Measurements from ENCODE around the gene PCDHB5.
"Not testable (repeated sequence)": the region's sequence is repeated elsewhere in the genome, so short reads cannot be mapped to it uniquely, and the experiment has no call there.

The PCDHB5 gene

DNA sequence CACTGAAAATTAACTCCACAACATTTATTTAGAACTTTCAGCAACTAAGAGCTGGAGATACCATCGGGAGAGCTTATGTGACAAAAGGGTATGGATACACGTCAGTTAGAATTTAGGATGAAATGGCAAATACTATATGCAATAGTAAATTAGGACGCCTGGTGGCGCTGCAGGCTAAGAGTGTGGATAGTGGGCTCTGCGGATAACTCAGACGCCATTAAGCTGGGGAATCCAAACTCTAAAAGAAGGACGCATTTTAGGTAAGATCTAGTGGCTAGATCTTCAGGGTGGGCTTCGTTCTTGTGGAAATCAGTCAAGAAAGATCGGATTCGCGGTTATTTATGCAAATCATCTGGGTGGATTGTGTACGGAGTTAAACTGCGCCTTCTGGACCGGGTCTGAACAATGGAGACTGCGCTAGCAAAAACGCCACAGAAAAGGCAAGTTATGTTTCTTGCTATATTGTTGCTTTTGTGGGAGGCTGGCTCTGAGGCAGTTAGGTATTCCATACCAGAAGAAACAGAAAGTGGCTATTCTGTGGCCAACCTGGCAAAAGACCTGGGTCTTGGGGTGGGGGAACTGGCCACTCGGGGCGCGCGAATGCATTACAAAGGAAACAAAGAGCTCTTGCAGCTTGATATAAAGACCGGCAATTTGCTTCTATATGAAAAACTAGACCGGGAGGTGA lies at the start of gene PCDHB5:
PCDHB5 (plus strand) TSS at position 177 of the 688 bp plus-strand sequence; CDS start at position 406, 229 bp downstream.
- Histone ChIP-seq H3K27ac (ENCODE audit: low read depth, low read length) (no peak within 1 kb of the TSS), H3K27me3 (ENCODE audit: control insufficient read depth in 1 of 2, insufficient read depth in 2 of 2, low read length in 2 of 2) (no peaks in the 10 kb centered on the region), H3K4me1 (ENCODE audit: control insufficient read depth in 1 of 2, insufficient read depth in 2 of 2, low read length in 2 of 2) (no peaks in the 10 kb centered on the region), H3K9me3 (ENCODE audit: control insufficient read depth in 1 of 2, low read length in 2 of 2) (peaks cover 19 to 44% of the 10 kb centered on the region in 2 donors), H3K9ac (ENCODE audit: low read depth in 1 of 2, low read length in 2 of 2) (no peak within 1 kb of the TSS), H3K4me3 (ENCODE audit: low read depth in 1 of 2, low read length in 2 of 2) (peak within 1 kb of the TSS in 1 of 2 donors; percentile 32), H3K36me3 (ENCODE audit: control insufficient read depth in 1 of 2, insufficient read depth in 2 of 2, low read length in 2 of 2) (no peaks in the 10 kb centered on the region)

DNA sequence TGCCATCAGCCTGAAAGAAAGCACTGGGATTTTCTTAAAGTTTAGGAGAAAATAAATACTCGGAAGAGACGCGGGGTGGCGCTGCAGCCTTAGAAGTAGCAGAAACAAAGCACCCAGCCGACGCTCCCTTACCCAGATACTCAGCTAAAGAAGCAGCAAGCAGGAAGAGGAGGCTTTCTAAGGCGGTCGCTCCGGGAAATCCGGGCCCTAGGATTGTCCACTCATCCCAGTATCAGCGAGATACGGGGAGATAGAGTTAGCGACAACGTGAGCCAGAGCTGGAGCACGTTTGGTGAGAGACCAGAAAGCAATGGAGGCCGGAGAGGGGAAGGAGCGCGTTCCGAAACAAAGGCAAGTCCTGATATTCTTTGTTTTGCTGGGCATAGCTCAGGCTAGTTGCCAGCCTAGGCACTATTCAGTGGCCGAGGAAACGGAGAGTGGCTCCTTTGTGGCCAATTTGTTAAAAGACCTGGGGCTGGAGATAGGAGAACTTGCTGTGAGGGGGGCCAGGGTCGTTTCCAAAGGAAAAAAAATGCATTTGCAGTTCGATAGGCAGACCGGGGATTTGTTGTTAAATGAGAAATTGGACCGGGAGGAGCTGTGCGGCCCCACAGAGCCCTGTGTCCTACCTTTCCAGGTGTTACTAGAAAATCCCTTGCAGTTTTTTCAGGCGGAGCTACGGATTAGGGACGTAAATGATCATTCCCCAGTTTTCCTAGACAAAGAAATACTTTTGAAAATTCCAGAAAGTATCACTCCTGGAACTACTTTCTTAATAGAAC lies 40.3 kb upstream of the PCDHB5 start, which contains the start of gene PCDHB2:
PCDHB2 (plus strand) TSS at position 135 of the 782 bp plus-strand sequence; CDS start at position 311, 176 bp downstream.
- no peaks in the 10 kb centered on the region for H3K4me1 ChIP-seq (ENCODE audit: control insufficient read depth in 1 of 2, insufficient read depth in 2 of 2, low read length in 2 of 2)
- no peaks in the 10 kb centered on the region for H3K27me3 ChIP-seq (ENCODE audit: control insufficient read depth in 1 of 2, insufficient read depth in 2 of 2, low read length in 2 of 2)
- no peak within 1 kb of the TSS for H3K9ac ChIP-seq (ENCODE audit: low read depth in 1 of 2, low read length in 2 of 2)
- peak within 1 kb of the TSS in 1 of 2 donors; percentile 38 for H3K4me3 ChIP-seq (ENCODE audit: low read depth in 1 of 2, low read length in 2 of 2)
- no peaks in the 10 kb centered on the region for H3K36me3 ChIP-seq (ENCODE audit: control insufficient read depth in 1 of 2, insufficient read depth in 2 of 2, low read length in 2 of 2)
- H3K9me3 ChIP-seq (ENCODE audit: control insufficient read depth in 1 of 2, low read length in 2 of 2), result peaks cover 13 to 15% of the 10 kb centered on the region in 2 donors
- no peak within 1 kb of the TSS for H3K27ac ChIP-seq (ENCODE audit: low read depth, low read length)

DNA sequence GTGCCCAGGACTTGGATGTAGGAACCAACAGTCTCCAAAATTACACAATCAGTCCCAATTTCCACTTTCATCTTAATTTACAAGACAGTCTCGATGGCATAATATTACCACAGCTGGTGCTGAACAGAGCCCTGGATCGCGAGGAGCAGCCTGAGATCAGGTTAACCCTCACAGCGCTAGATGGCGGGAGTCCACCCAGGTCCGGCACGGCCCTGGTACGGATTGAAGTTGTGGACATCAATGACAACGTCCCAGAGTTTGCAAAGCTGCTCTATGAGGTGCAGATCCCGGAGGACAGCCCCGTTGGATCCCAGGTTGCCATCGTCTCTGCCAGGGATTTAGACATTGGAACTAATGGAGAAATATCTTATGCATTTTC lies 39.8 kb upstream of the PCDHB5 start:
- no peak overlapping the region for H3K27ac ChIP-seq (ENCODE audit: low read depth, low read length)
- no peak overlapping the region for H3K9ac ChIP-seq (ENCODE audit: low read depth in 1 of 2, low read length in 2 of 2)
- H3K36me3 ChIP-seq (ENCODE audit: control insufficient read depth in 1 of 2, insufficient read depth in 2 of 2, low read length in 2 of 2), result no peaks in the 10 kb centered on the region
- H3K4me1 ChIP-seq (ENCODE audit: control insufficient read depth in 1 of 2, insufficient read depth in 2 of 2, low read length in 2 of 2), result no peaks in the 10 kb centered on the region
- H3K4me3 ChIP-seq (ENCODE audit: low read depth in 1 of 2, low read length in 2 of 2), result no peak overlapping the region
- H3K9me3 ChIP-seq (ENCODE audit: control insufficient read depth in 1 of 2, low read length in 2 of 2), result peaks cover 16 to 20% of the 10 kb centered on the region in 2 donors
- H3K27me3 ChIP-seq (ENCODE audit: control insufficient read depth in 1 of 2, insufficient read depth in 2 of 2, low read length in 2 of 2), result no peaks in the 10 kb centered on the region

DNA sequence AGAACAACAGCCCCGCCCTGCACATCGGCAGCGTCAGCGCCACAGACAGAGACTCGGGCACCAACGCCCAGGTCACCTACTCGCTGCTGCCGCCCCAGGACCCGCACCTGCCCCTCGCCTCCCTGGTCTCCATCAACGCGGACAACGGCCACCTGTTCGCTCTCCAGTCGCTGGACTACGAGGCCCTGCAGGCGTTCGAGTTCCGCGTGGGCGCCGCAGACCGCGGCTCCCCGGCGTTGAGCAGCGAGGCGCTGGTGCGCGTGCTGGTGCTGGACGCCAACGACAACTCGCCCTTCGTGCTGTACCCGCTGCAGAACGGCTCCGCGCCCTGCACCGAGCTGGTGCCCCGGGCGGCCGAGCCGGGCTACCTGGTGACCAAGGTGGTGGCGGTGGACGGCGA lies 38.8 kb upstream of the PCDHB5 start:
- not testable (repeated sequence) for H3K36me3 ChIP-seq (ENCODE audit: control insufficient read depth in 1 of 2, insufficient read depth in 2 of 2, low read length in 2 of 2); H3K9ac ChIP-seq (ENCODE audit: low read depth in 1 of 2, low read length in 2 of 2); H3K27ac ChIP-seq (ENCODE audit: low read depth, low read length); H3K4me3 ChIP-seq (ENCODE audit: low read depth in 1 of 2, low read length in 2 of 2); H3K27me3 ChIP-seq (ENCODE audit: control insufficient read depth in 1 of 2, insufficient read depth in 2 of 2, low read length in 2 of 2); H3K4me1 ChIP-seq (ENCODE audit: control insufficient read depth in 1 of 2, insufficient read depth in 2 of 2, low read length in 2 of 2)
- H3K9me3 ChIP-seq (ENCODE audit: control insufficient read depth in 1 of 2, low read length in 2 of 2), result peaks cover 23 to 29% of the 10 kb centered on the region in 2 donors

DNA sequence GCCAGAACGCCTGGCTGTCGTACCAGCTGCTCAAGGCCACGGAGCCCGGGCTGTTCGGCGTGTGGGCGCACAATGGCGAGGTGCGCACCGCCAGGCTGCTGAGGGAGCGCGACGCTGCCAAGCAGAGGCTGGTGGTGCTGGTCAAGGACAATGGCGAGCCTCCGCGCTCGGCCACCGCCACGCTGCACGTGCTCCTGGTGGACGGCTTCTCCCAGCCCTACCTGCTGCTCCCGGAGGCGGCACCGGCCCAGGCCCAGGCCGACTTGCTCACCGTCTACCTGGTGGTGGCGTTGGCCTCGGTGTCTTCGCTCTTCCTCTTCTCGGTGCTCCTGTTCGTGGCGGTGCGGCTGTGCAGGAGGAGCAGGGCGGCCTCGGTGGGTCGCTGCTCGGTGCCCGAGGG lies 38.4 kb upstream of the PCDHB5 start:
- H3K27ac ChIP-seq (ENCODE audit: low read depth, low read length); H3K9ac ChIP-seq (ENCODE audit: low read depth in 1 of 2, low read length in 2 of 2); H3K27me3 ChIP-seq (ENCODE audit: control insufficient read depth in 1 of 2, insufficient read depth in 2 of 2, low read length in 2 of 2); H3K4me3 ChIP-seq (ENCODE audit: low read depth in 1 of 2, low read length in 2 of 2); H3K36me3 ChIP-seq (ENCODE audit: control insufficient read depth in 1 of 2, insufficient read depth in 2 of 2, low read length in 2 of 2); H3K4me1 ChIP-seq (ENCODE audit: control insufficient read depth in 1 of 2, insufficient read depth in 2 of 2, low read length in 2 of 2): not testable (repeated sequence)
- H3K9me3 ChIP-seq (ENCODE audit: control insufficient read depth in 1 of 2, low read length in 2 of 2), result peaks cover 27 to 33% of the 10 kb centered on the region in 2 donors

DNA sequence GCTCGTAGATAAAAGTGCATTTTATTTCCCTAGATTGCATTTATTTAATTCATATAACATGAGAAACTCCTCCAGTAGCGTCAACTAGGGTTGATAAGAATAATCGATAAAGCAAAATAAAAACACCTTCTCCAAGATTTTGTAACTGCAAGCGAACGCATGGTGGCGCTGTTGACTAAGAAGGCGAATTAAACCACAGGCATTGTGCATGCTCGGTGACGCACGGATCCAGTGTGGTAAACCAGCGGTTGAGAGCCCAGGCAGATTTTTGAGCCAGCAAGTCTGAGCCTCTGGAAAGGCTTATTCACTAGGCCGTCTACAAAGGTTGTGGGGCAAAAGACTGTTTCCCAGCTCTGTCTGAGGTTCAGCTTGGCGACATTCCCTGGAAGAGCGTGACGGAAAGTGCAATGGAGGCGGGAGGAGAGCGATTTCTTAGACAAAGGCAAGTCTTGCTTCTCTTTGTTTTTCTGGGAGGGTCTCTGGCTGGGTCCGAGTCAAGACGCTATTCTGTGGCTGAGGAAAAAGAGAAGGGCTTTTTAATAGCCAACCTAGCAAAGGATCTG lies 34.7 kb upstream of the PCDHB5 start, which contains the start of gene PCDHB3:
PCDHB3 (plus strand) TSS at position 231 of the 563 bp plus-strand sequence; CDS start at position 408, 177 bp downstream.
- H3K36me3 ChIP-seq (ENCODE audit: control insufficient read depth in 1 of 2, insufficient read depth in 2 of 2, low read length in 2 of 2), result no peaks in the 10 kb centered on the region
- H3K27me3 ChIP-seq (ENCODE audit: control insufficient read depth in 1 of 2, insufficient read depth in 2 of 2, low read length in 2 of 2), result no peaks in the 10 kb centered on the region
- no peak within 1 kb of the TSS for H3K27ac ChIP-seq (ENCODE audit: low read depth, low read length)
- no peaks in the 10 kb centered on the region for H3K4me1 ChIP-seq (ENCODE audit: control insufficient read depth in 1 of 2, insufficient read depth in 2 of 2, low read length in 2 of 2)
- peaks cover 22 to 27% of the 10 kb centered on the region in 2 donors for H3K9me3 ChIP-seq (ENCODE audit: control insufficient read depth in 1 of 2, low read length in 2 of 2)
- H3K4me3 ChIP-seq (ENCODE audit: low read depth in 1 of 2, low read length in 2 of 2), result peak within 1 kb of the TSS; percentile 22 to 43
- H3K9ac ChIP-seq (ENCODE audit: low read depth in 1 of 2, low read length in 2 of 2), result no peak within 1 kb of the TSS

DNA sequence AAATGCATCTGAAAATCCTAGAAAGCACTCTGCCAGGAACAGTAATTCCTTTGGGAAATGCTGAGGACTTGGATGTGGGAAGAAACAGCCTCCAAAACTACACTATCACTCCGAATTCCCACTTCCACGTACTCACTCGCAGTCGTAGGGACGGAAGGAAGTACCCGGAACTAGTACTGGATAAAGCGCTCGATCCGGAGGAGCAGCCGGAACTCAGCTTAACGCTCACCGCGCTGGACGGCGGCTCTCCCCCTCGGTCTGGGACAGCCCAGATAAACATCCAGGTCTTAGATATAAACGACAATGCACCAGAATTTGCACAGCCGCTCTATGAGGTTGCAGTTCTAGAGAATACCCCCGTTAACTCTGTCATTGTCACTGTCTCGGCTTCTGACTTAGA lies 33.9 kb upstream of the PCDHB5 start:
- Histone ChIP-seq H3K9me3 (ENCODE audit: control insufficient read depth in 1 of 2, low read length in 2 of 2) (peaks cover 18 to 20% of the 10 kb centered on the region in 2 donors), H3K27me3 (ENCODE audit: control insufficient read depth in 1 of 2, insufficient read depth in 2 of 2, low read length in 2 of 2) (no peaks in the 10 kb centered on the region), H3K36me3 (ENCODE audit: control insufficient read depth in 1 of 2, insufficient read depth in 2 of 2, low read length in 2 of 2) (no peaks in the 10 kb centered on the region), H3K4me3 (ENCODE audit: low read depth in 1 of 2, low read length in 2 of 2) (no peak overlapping the region), H3K4me1 (ENCODE audit: control insufficient read depth in 1 of 2, insufficient read depth in 2 of 2, low read length in 2 of 2) (no peaks in the 10 kb centered on the region), H3K27ac (ENCODE audit: low read depth, low read length) (no peak overlapping the region), H3K9ac (ENCODE audit: low read depth in 1 of 2, low read length in 2 of 2) (no peak overlapping the region)

DNA sequence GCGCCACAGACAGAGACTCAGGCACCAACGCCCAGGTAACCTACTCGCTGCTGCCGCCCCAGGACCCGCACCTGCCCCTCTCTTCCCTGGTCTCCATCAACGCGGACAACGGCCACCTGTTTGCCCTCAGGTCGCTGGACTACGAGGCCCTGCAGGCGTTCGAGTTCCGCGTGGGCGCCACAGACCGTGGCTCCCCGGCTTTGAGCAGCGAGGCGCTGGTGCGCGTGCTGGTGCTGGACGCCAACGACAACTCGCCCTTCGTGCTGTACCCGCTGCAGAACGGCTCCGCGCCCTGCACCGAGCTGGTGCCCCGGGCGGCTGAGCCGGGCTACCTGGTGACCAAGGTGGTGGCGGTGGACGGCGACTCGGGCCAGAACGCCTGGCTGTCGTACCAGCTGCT lies 32.9 kb upstream of the PCDHB5 start:
- peaks cover 18 to 20% of the 10 kb centered on the region in 2 donors for H3K9me3 ChIP-seq (ENCODE audit: control insufficient read depth in 1 of 2, low read length in 2 of 2)
- H3K27me3 ChIP-seq (ENCODE audit: control insufficient read depth in 1 of 2, insufficient read depth in 2 of 2, low read length in 2 of 2), result not testable (repeated sequence)

DNA sequence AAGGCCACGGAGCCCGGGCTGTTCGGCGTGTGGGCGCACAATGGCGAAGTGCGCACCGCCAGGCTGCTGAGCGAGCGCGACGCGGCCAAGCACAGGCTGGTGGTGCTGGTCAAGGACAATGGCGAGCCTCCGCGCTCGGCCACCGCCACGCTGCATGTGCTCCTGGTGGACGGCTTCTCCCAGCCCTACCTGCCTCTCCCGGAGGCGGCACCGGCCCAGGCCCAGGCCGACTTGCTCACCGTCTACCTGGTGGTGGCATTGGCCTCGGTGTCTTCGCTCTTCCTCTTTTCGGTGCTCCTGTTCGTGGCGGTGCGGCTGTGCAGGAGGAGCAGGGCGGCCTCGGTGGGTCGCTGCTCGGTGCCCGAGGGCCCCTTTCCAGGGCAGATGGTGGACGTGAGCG lies 32.5 kb upstream of the PCDHB5 start:
- not testable (repeated sequence) for H3K9ac ChIP-seq (ENCODE audit: low read depth in 1 of 2, low read length in 2 of 2); H3K4me1 ChIP-seq (ENCODE audit: control insufficient read depth in 1 of 2, insufficient read depth in 2 of 2, low read length in 2 of 2); H3K27ac ChIP-seq (ENCODE audit: low read depth, low read length); H3K36me3 ChIP-seq (ENCODE audit: control insufficient read depth in 1 of 2, insufficient read depth in 2 of 2, low read length in 2 of 2); H3K4me3 ChIP-seq (ENCODE audit: low read depth in 1 of 2, low read length in 2 of 2); H3K27me3 ChIP-seq (ENCODE audit: control insufficient read depth in 1 of 2, insufficient read depth in 2 of 2, low read length in 2 of 2)
- peaks cover 18 to 20% of the 10 kb centered on the region in 2 donors for H3K9me3 ChIP-seq (ENCODE audit: control insufficient read depth in 1 of 2, low read length in 2 of 2)

More for the DNA sequence above, 32.9 kb upstream of the PCDHB5 start:
- not testable (repeated sequence) for H3K36me3 ChIP-seq (ENCODE audit: control insufficient read depth in 1 of 2, insufficient read depth in 2 of 2, low read length in 2 of 2); H3K27ac ChIP-seq (ENCODE audit: low read depth, low read length); H3K4me1 ChIP-seq (ENCODE audit: control insufficient read depth in 1 of 2, insufficient read depth in 2 of 2, low read length in 2 of 2); H3K4me3 ChIP-seq (ENCODE audit: low read depth in 1 of 2, low read length in 2 of 2); H3K9ac ChIP-seq (ENCODE audit: low read depth in 1 of 2, low read length in 2 of 2)

DNA sequence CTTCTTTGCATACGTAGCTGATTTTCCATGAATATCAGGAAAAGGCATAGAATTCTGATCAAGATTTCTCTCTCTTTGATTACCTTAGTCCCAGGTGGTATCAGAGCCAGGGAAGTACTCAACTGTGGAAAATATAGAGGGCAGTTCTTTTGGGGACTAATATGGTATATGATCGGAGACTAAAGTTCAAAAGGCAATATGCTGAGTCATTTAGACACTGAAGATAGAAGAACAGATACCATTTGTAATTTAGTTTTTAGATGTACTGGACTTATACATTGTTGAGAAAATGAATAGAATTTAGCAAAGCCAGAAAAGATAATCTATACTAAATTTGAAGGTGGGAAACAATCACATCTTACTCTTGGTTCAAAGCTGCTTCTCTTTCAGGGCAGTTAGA lies 29.7 kb upstream of the PCDHB5 start:
- H3K9ac ChIP-seq (ENCODE audit: low read depth in 1 of 2, low read length in 2 of 2), result no peak overlapping the region
- no peak overlapping the region for H3K27ac ChIP-seq (ENCODE audit: low read depth, low read length)
- H3K4me3 ChIP-seq (ENCODE audit: low read depth in 1 of 2, low read length in 2 of 2), result no peak overlapping the region
- no peaks in the 10 kb centered on the region for H3K4me1 ChIP-seq (ENCODE audit: control insufficient read depth in 1 of 2, insufficient read depth in 2 of 2, low read length in 2 of 2)
- H3K27me3 ChIP-seq (ENCODE audit: control insufficient read depth in 1 of 2, insufficient read depth in 2 of 2, low read length in 2 of 2), result no peaks in the 10 kb centered on the region
- peaks cover 14 to 15% of the 10 kb centered on the region in 2 donors for H3K9me3 ChIP-seq (ENCODE audit: control insufficient read depth in 1 of 2, low read length in 2 of 2)
- H3K36me3 ChIP-seq (ENCODE audit: control insufficient read depth in 1 of 2, insufficient read depth in 2 of 2, low read length in 2 of 2), result no peaks in the 10 kb centered on the region

Data from duodenal mucosa (tissue), 2 donors.